NCI-H526 (cell line): ENCODE measurements around the gene MEF2D.

Source experiments
- DNase-seq, 2 experiments: peaks; one replicate each; lab custom pipeline; 2025; lab: John Stamatoyannopoulos, UW

Gene MEF2D

GRCh38 chr1:156500543-156500792, at the start of gene MEF2D:
MEF2D (minus strand) TSS chr1:156500775; CDS start chr1:156483292, 17,483 bp downstream.
- no peak for DNase-seq

GRCh38 chr1:156550346-156550745, 49.8 kb upstream of the MEF2D start:
- DNase-seq: no peak

- no peak for DNase-seq
Observed at GRCh38 chr1:156549831-156550230, 49.3 kb upstream of the MEF2D start.

- no peak for DNase-seq
Observed at GRCh38 chr1:156549390-156549789, 48.8 kb upstream of the MEF2D start.

- no peak for DNase-seq
Observed at GRCh38 chr1:156547982-156548381, 47.4 kb upstream of the MEF2D start.

GRCh38 chr1:156547434-156547833, 46.9 kb upstream of the MEF2D start:
- no peak for DNase-seq

GRCh38 chr1:156546267-156546666, 45.7 kb upstream of the MEF2D start:
- no peak for DNase-seq

GRCh38 chr1:156544592-156545102, 44.1 kb upstream of the MEF2D start:
- no peak for DNase-seq

- DNase-seq: no peak
Observed at GRCh38 chr1:156543066-156543465, 42.5 kb upstream of the MEF2D start.

GRCh38 chr1:156540955-156541354, 40.4 kb upstream of the MEF2D start:
- no peak for DNase-seq

- DNase-seq: no peak
Observed at GRCh38 chr1:156539818-156540355, 39.3 kb upstream of the MEF2D start.

GRCh38 chr1:156538711-156539440, 38.3 kb upstream of the MEF2D start:
- DNase-seq: peak; percentile 68 to 74

- DNase-seq: no peak
Observed at GRCh38 chr1:156537027-156537426, 36.5 kb upstream of the MEF2D start.

- DNase-seq: no peak
Observed at GRCh38 chr1:156534424-156535060, 34.0 kb upstream of the MEF2D start.

- DNase-seq: no peak
Observed at GRCh38 chr1:156533568-156534220, 33.1 kb upstream of the MEF2D start.

GRCh38 chr1:156532374-156532773, 31.8 kb upstream of the MEF2D start:
- no peak for DNase-seq

GRCh38 chr1:156530006-156530405, 29.4 kb upstream of the MEF2D start:
- DNase-seq: no peak

GRCh38 chr1:156528875-156529425, 28.4 kb upstream of the MEF2D start:
- DNase-seq: no peak

GRCh38 chr1:156528231-156528630, 27.7 kb upstream of the MEF2D start:
- DNase-seq: no peak

GRCh38 chr1:156527584-156527983, 27.0 kb upstream of the MEF2D start:
- DNase-seq: no peak

- no peak for DNase-seq
Observed at GRCh38 chr1:156525856-156526489, 25.4 kb upstream of the MEF2D start.

- DNase-seq: no peak
Observed at GRCh38 chr1:156525071-156525501, 24.5 kb upstream of the MEF2D start.
